Measurements from ENCODE around the gene RPL36A.

RPL36A gene

GRCh38 chrX:101442085-101442484 lies 51.3 kb downstream of the RPL36A start:
- H3K27me3 ChIP-seq (ENCODE audit: control insufficient read depth, insufficient read depth, low read length), result no peaks in the 10 kb centered on the region
- no peaks in the 10 kb centered on the region for H3K4me1 ChIP-seq (ENCODE audit: control insufficient read depth, insufficient read depth, low read length)
- H3K4me3 ChIP-seq (ENCODE audit: low read length), result no peak overlapping the region
- no peak overlapping the region for H3K27ac ChIP-seq (ENCODE audit: low read length)
- no CpG with 5 or more reads among the region's 2 CpGs for WGBS (ENCODE audit: insufficient coverage, insufficient read length)
- no peaks in the 10 kb centered on the region for H3K9me3 ChIP-seq (ENCODE audit: control insufficient read depth, insufficient read depth, low read length)
- H3K36me3 ChIP-seq (ENCODE audit: control insufficient read depth, insufficient read depth, low read length), result peaks cover 2% of the 10 kb centered on the region; the same call in 1 of the 2 replicates
- DNase-seq (ENCODE audit: low read depth, low spot score), result no peak

All from iPS DF 6.9 (cell line).